GM21825 (cell line): ENCODE data around the gene TXNDC5.
"Not testable (repeated sequence)": the region's sequence is repeated elsewhere in the genome, so short reads cannot be mapped to it uniquely, and the experiment has no call there.

Experiments used
- ATAC-seq: cut with Tn5 transposase; IDR thresholded peaks from one replicate; pipeline ENCODE4 v1.9.1; 2021; ENCODE audit warnings: mild to moderate bottlenecking, moderate library complexity; ENCODE audit not compliant: unreplicated experiment

The TXNDC5 gene

GRCh38 chr6:7897461-7898192, 13.0 kb downstream of the TXNDC5 start:
- ATAC-seq = no peak

- no peak for ATAC-seq
Measured at GRCh38 chr6:7896465-7896987, 14.1 kb downstream of the TXNDC5 start.

DNA sequence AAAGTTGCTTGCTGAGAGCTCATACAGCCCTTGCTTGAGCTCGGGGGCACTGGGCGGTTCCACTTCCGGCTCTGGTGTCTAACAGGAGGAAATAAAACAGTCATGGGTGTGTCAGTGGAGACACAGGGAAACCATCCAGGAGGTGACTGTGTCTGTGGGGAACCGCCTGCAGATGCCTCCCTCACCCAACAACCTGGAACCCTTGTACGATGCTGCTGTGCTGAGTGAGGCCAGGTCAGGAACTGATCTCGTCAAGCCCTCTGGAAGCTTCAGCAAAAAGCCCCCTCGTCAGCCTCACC, 15.5 kb downstream of the TXNDC5 start:
- ATAC-seq = no peak

GRCh38 chr6:7894262-7895124, 16.1 kb downstream of the TXNDC5 start:
- ATAC-seq = no peak

DNA sequence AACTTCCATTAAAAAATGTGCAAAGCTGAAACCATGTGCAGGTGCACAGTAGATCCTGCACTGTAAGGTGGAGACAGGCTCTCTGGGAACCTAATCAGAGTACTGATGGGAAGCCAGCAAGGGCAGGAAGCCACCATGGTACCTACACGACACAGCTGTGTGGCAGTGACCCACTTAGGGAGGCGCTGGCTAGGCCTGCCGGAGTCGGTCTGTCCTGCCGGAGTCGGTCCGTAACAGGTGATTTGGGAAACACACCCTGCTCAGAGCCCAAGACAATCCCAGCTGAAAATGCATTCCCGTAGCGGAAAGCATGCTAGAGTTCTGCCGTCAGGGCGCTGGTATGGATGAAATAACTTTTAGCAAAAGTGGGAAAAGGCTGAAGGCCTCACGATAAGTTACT, 17.2 kb downstream of the TXNDC5 start:
- no peak for ATAC-seq

DNA sequence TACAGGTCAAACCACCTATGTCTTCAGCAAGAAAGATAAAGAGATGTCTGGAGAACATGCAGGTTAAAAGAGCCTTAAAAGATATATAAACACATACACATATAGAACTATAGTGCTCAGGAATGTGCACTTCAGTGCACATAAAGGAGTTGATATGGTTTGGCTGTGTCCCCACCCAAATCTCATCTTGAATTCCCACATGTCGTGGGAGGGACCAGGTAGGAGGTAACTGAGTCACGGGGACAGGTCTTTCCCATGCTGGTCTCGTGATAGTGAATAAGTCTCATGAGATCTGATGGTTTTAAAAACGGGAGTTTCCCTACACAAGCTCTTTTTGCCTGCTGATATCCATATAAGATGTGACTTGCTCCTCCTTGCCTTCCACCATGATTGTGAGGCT, 18.2 kb downstream of the TXNDC5 start:
- not testable (repeated sequence) for ATAC-seq

GRCh38 chr6:7891078-7891872, 19.3 kb downstream of the TXNDC5 start:
- no peak for ATAC-seq

GRCh38 chr6:7888587-7889357, 21.8 kb downstream of the TXNDC5 start:
- no peak for ATAC-seq

GRCh38 chr6:7887278-7887991, 23.2 kb downstream of the TXNDC5 start:
- no peak for ATAC-seq

DNA sequence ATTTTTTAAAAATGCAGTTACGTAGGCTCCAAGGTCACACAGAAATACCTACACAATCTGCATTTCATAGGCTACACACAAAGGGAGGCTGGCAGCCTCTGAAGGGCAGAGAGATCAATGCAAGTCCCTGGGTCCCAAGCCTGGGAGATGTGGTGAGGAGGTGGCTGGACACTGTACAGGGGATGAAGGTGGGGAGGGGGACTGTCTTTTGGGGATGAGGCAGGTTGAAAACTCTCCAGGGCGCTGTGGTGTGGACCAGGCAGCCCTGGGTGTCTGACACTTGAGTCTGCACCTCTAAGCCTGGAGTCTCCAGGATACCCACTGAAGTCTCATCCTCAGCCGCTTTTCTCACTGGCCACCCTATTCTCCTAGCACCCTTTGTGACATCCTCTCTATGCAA, 24.5 kb downstream of the TXNDC5 start:
- ATAC-seq = no peak

- no peak for ATAC-seq
Measured at GRCh38 chr6:7883381-7883780, 27.2 kb downstream of the TXNDC5 start.

- ATAC-seq = no peak
Measured at GRCh38 chr6:7882505-7883257, 27.9 kb downstream of the TXNDC5 start.

DNA sequence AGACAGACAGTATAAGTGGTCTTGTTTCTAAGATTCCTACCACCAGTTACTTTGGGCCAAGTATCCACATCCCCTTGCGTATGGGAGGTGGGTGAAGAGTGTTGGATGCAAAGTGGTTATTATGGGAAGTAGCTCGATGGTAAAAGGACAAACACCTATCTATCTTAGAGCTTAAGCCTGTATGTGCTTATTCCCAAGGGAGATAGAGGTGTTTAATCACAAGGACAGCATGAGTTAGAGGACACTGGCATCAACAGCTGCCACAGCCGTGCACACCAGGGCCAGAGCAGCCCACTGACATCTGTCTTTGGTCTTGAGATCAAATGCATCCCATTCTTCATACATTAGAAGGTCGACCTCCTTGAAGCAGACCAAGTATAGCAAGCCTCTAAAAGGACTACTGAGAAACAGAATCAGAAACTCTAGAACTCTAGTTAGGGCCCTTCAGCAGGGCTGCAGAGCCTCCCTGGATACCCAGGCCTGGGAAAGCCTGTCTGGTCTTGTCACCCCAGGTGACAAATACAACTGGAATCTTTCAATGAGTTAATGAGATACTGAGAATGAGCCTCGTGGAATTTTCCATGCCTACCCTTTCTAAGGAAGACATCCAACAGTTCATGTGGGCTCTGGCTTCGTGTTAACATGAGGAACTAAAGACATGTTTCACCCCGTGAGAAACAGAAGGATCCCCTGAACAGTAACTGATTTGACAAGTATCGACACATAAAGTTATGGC, 28.7 kb downstream of the TXNDC5 start:
- no peak for ATAC-seq

GRCh38 chr6:7880718-7881107, 29.9 kb downstream of the TXNDC5 start:
- no peak for ATAC-seq

DNA sequence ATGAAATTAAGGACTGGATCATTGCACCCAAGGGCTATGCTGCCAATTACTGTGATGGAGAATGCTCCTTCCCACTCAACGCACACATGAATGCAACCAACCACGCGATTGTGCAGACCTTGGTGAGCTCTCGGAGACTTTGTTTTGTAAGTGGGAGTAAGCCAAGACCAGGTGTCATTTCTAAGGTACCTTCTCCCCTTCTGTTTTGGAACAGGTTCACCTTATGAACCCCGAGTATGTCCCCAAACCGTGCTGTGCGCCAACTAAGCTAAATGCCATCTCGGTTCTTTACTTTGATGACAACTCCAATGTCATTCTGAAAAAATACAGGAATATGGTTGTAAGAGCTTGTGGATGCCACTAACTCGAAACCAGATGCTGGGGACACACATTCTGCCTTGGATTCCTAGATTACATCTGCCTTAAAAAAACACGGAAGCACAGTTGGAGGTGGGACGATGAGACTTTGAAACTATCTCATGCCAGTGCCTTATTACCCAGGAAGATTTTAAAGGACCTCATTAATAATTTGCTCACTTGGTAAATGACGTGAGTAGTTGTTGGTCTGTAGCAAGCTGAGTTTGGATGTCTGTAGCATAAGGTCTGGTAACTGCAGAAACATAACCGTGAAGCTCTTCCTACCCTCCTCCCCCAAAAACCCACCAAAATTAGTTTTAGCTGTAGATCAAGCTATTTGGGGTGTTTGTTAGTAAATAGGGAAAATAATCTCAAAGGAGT, 30.4 kb downstream of the TXNDC5 start:
- no peak for ATAC-seq

GRCh38 chr6:7879579-7879978, 31.0 kb downstream of the TXNDC5 start:
- no peak for ATAC-seq

GRCh38 chr6:7879043-7879442, 31.5 kb downstream of the TXNDC5 start:
- no peak for ATAC-seq

GRCh38 chr6:7878401-7878964, 32.1 kb downstream of the TXNDC5 start:
- ATAC-seq = no peak
